ENCODE measurements around the gene ZNF207.

ZNF207 gene

DNA sequence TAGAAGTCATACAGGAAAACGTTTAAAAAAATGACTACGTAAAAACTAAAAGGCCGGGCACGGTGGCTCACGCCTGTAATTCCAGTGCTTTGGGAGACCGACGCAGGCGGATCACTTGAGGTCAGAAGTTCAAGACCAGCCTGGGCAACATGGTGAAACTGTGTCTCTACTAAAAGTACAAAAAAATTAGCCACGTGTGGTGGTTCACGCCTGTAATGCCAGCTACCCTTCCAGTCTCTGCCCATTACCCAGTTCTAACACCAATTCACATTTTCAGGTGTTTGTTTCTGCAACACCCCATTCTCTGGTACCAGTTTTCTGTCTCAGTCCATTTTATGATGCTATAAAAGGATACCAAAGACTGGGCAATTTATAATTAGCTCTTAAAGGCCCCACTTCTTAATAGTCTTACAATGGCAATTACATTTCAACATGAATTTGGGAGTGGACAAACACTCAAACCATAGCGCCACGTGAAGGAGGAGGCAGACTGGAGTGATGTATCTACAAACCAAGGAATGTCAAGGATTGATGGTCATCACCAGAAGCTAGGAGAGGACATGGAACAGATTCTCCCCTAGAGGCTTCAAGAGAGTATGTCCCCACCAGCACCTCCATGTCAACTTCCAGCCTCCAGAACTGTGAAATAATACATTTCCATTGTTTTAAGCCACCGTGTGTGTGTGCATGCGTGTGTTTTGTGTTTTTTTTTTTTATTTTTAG lies 7.2 kb upstream of the ZNF207 start:
- no peak for TF ChIP-seq TEAD4 (IDR thresholded peaks at IDR 0.05)
- TF ChIP-seq NFIC (IDR thresholded peaks at IDR 0.05) = no peak
- TF ChIP-seq EGR1 (IDR thresholded peaks at IDR 0.05) = no peak
- TF ChIP-seq ZBTB7A (IDR thresholded peaks at IDR 0.05; ENCODE audit: low read depth) = no peak
- TF ChIP-seq TAF1 (IDR thresholded peaks at IDR 0.05; ENCODE audit: low read depth) = no peak
- TF ChIP-seq, protein P1, sequence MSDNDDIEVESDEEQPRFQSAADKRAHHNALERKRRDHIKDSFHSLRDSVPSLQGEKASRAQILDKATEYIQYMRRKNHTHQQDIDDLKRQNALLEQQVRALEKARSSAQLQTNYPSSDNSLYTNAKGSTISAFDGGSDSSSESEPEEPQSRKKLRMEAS (IDR thresholded peaks at IDR 0.05) = no peak
- TF ChIP-seq, protein P2, sequence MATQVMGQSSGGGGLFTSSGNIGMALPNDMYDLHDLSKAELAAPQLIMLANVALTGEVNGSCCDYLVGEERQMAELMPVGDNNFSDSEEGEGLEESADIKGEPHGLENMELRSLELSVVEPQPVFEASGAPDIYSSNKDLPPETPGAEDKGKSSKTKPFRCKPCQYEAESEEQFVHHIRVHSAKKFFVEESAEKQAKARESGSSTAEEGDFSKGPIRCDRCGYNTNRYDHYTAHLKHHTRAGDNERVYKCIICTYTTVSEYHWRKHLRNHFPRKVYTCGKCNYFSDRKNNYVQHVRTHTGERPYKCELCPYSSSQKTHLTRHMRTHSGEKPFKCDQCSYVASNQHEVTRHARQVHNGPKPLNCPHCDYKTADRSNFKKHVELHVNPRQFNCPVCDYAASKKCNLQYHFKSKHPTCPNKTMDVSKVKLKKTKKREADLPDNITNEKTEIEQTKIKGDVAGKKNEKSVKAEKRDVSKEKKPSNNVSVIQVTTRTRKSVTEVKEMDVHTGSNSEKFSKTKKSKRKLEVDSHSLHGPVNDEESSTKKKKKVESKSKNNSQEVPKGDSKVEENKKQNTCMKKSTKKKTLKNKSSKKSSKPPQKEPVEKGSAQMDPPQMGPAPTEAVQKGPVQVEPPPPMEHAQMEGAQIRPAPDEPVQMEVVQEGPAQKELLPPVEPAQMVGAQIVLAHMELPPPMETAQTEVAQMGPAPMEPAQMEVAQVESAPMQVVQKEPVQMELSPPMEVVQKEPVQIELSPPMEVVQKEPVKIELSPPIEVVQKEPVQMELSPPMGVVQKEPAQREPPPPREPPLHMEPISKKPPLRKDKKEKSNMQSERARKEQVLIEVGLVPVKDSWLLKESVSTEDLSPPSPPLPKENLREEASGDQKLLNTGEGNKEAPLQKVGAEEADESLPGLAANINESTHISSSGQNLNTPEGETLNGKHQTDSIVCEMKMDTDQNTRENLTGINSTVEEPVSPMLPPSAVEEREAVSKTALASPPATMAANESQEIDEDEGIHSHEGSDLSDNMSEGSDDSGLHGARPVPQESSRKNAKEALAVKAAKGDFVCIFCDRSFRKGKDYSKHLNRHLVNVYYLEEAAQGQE (IDR thresholded peaks at IDR 0.05; ENCODE audit: low read depth) = no peak
- TF ChIP-seq, protein P3, sequence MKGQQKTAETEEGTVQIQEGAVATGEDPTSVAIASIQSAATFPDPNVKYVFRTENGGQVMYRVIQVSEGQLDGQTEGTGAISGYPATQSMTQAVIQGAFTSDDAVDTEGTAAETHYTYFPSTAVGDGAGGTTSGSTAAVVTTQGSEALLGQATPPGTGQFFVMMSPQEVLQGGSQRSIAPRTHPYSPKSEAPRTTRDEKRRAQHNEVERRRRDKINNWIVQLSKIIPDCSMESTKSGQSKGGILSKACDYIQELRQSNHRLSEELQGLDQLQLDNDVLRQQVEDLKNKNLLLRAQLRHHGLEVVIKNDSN (IDR thresholded peaks at IDR 0.05) = no peak
- TF ChIP-seq EP300 (IDR thresholded peaks at IDR 0.05; ENCODE audit: borderline replicate concordance) = no peak
- TF ChIP-seq YY1 (IDR thresholded peaks at IDR 0.05; ENCODE audit: low read depth) = no peak

DNA sequence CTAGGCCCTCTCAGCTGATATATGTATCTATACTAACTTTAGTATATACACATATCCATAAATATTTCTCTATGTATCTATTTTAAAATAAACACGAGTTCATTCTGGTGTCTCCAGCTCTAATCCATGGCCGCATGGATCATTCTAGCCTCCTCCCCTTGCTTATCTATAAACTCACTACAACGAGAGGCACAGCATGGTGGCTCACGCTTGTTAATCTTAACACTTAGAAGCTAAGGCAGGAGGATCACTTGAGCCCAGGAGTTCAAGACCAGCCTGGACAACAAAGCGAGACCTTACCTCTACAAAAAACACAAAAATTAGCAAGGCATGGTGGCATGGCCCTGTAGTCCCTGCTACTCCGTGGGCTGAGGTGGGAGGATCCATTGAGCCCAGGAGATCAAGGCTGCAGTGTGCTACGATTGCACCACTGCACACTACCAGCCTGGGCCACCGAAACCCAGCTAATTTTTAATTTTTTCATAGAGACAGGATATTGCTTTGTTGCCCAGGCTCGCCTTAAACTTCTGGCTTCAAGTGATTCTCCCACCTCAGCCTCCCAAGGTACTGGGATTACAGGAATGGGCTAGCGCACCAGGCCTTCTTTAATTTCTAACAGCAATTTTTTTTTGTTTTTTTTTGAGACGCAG lies 3.9 kb upstream of the ZNF207 start:
- TF ChIP-seq RAD21 (IDR thresholded peaks at IDR 0.05; ENCODE audit: low read depth) (no peak), EP300 (IDR thresholded peaks at IDR 0.05; ENCODE audit: borderline replicate concordance) (no peak), YY1 (IDR thresholded peaks at IDR 0.05; ENCODE audit: low read depth) (no peak), EGR1 (IDR thresholded peaks at IDR 0.05) (no peak), FOXM1 (IDR thresholded peaks at IDR 0.05; ENCODE audit: borderline replicate concordance, low read depth) (no peak), CREB1 (IDR thresholded peaks at IDR 0.05; ENCODE audit: low read depth) (no peak), ZBTB7A (IDR thresholded peaks at IDR 0.05; ENCODE audit: low read depth) (no peak), TAF1 (IDR thresholded peaks at IDR 0.05; ENCODE audit: low read depth) (no peak), TCF12 (IDR thresholded peaks at IDR 0.05; ENCODE audit: low read depth) (no peak), NFIC (IDR thresholded peaks at IDR 0.05) (no peak), CEBPB (IDR thresholded peaks at IDR 0.05) (no peak), TEAD4 (IDR thresholded peaks at IDR 0.05) (no peak)
- TF ChIP-seq, protein P3 (IDR thresholded peaks at IDR 0.05) = no peak
- TF ChIP-seq, protein P1 (IDR thresholded peaks at IDR 0.05) = no peak
- TF ChIP-seq, protein P2 (IDR thresholded peaks at IDR 0.05; ENCODE audit: low read depth) = no peak

DNA sequence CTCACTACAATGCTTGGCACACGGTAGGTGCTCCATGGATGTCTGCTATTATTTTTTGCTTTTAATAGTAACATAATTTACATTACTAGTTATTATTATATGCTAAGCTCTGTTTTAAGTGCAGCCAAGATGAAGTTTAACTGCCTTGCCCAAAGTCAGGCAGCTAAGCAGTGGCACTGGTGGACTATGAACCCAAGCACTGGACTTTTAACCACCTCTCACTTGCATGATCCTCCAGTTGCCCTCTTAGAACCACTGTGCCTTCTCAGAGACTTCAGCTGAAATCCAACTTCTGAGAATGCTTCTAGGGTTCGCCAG lies 1.5 kb upstream of the ZNF207 start:
- TF ChIP-seq EP300 (IDR thresholded peaks at IDR 0.05; ENCODE audit: borderline replicate concordance) (no peak), NFIC (IDR thresholded peaks at IDR 0.05) (no peak), ZBTB7A (IDR thresholded peaks at IDR 0.05; ENCODE audit: low read depth) (no peak), CEBPB (IDR thresholded peaks at IDR 0.05) (no peak), FOXM1 (IDR thresholded peaks at IDR 0.05; ENCODE audit: borderline replicate concordance, low read depth) (no peak), TCF12 (IDR thresholded peaks at IDR 0.05; ENCODE audit: low read depth) (no peak), RAD21 (IDR thresholded peaks at IDR 0.05; ENCODE audit: low read depth) (no peak), TEAD4 (IDR thresholded peaks at IDR 0.05) (no peak), CREB1 (IDR thresholded peaks at IDR 0.05; ENCODE audit: low read depth) (no peak), YY1 (IDR thresholded peaks at IDR 0.05; ENCODE audit: low read depth) (no peak)
- TF ChIP-seq, protein P1 (IDR thresholded peaks at IDR 0.05) = no peak

DNA sequence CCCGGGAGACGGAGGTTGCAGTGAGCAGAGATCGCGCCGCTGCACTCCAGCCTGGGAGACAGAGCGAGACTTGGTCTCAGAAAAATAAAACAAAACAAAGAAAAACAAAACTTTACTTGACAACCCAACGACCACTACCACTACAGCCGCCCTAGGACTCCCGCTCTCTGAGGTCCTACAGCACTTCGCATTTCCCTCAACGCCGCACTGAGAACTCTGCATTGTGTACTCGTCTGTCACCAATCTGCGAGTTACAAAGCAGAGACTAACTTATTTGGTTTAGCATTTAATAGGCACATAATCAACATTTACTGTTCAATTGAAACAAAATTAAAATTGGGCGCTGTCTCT lies 479 bp upstream of the ZNF207 start:
- TF ChIP-seq, protein P3 (IDR thresholded peaks at IDR 0.05) = no peak
- TF ChIP-seq, protein P1 (IDR thresholded peaks at IDR 0.05) = no peak
- no peak for TF ChIP-seq YY1 (IDR thresholded peaks at IDR 0.05; ENCODE audit: low read depth)
- TF ChIP-seq EGR1 (IDR thresholded peaks at IDR 0.05) = no peak
- no peak for TF ChIP-seq TCF12 (IDR thresholded peaks at IDR 0.05; ENCODE audit: low read depth)
- TF ChIP-seq TAF1 (IDR thresholded peaks at IDR 0.05; ENCODE audit: low read depth) = no peak
- TF ChIP-seq EP300 (IDR thresholded peaks at IDR 0.05; ENCODE audit: borderline replicate concordance) = no peak
- TF ChIP-seq FOXM1 (IDR thresholded peaks at IDR 0.05; ENCODE audit: borderline replicate concordance, low read depth) = no peak
- no peak for TF ChIP-seq CEBPB (IDR thresholded peaks at IDR 0.05)
- TF ChIP-seq, protein P2 (IDR thresholded peaks at IDR 0.05; ENCODE audit: low read depth) = no peak
- no peak for TF ChIP-seq NFIC (IDR thresholded peaks at IDR 0.05)
- no peak for TF ChIP-seq CREB1 (IDR thresholded peaks at IDR 0.05; ENCODE audit: low read depth)
- TF ChIP-seq RAD21 (IDR thresholded peaks at IDR 0.05; ENCODE audit: low read depth) = no peak
- no peak for TF ChIP-seq ZBTB7A (IDR thresholded peaks at IDR 0.05; ENCODE audit: low read depth)
- TF ChIP-seq TEAD4 (IDR thresholded peaks at IDR 0.05) = no peak

All from Ishikawa (cell line).